A549 (cell line): ENCODE data around the gene C4orf33. TPM values are rescaled to one million over a fixed set of nuclear protein-coding genes. Genes with fewer than 3 reads are reported as not detected.

Experiments used
- ATAC-seq, 2 experiments: fragments of 200-7000 bp in 1 of 2; fragments of >200 bp in 1 of 2; cut with Nextera tagmentation in 1 of 2; cut with Tn5 transposase in 1 of 2; 3 replicates each; pipeline versions ENCODE4 v1.8.0 to v1.9.1; 2018 to 2020; ENCODE audit warnings: mild to moderate bottlenecking in 1 of 2, moderate library complexity in 1 of 2
- CTCF ChIA-PET: fragments of 300-600 bp; sonication (Branson Sonifier 250); formaldehyde crosslinking; extraction: SDS; loops from one replicate; lab custom pipeline; 2021; ENCODE audit warnings: antibody characterized with exemption, inconsistent platforms; lab: Yijun Ruan, JAX
- POLR2A ChIA-PET: fragments of 350-600 bp; formaldehyde crosslinking; extraction: SDS; loops from one replicate; lab custom pipeline; 2021; ENCODE audit warnings: antibody characterized with exemption, inconsistent platforms; lab: Yijun Ruan, JAX
- DNase-seq, 2 experiments: peaks; one replicate each; pipeline versions ENCODE4 v3.0.0 to v3.0.0-alpha.2; 2011 to 2016; ENCODE audit warnings: low read depth in 1 of 2, low spot score in 1 of 2
- FAIRE-seq: peaks from 2 replicates; lab custom pipeline; 2011; peaks lifted over from hg19 to GRCh38; lab: Jason Lieb, UNC
- H3K27ac ChIP-seq, 2 experiments: fragments of >200 bp; sonication (Bioruptor Twin); formaldehyde crosslinking; 3 replicates each; pipeline ENCODE4 v1.5.1; 2016 to 2017
- H3K4me1 ChIP-seq: fragments of >200 bp; sonication (Bioruptor Twin); formaldehyde crosslinking; 3 replicates; pipeline ENCODE4 v1.6.1; 2016
- H3K4me2 ChIP-seq: fragments of >200 bp; sonication (Bioruptor Twin); formaldehyde crosslinking; 3 replicates; pipeline ENCODE4 v1.6.1; 2016
- H3K4me3 ChIP-seq: fragments of >200 bp; sonication (Bioruptor Twin); formaldehyde crosslinking; 3 replicates; pipeline ENCODE4 v1.5.1; 2016
- H3K9me3 ChIP-seq: fragments of >200 bp; sonication (Bioruptor Twin); formaldehyde crosslinking; 3 replicates; pipeline ENCODE4 v1.6.1; 2016
- BCL3 ChIP-seq: fragments of >200 bp; sonication (Bioruptor Twin); formaldehyde crosslinking; IDR thresholded peaks from 3 replicates; pipeline ENCODE4 v1.6.1; 2016
- BHLHE40 ChIP-seq: IDR thresholded peaks from 2 replicates; pipeline ENCODE4 v1.6.1; 2012; ENCODE audit warnings: low read depth, low read length, inconsistent platforms
- CHD2 ChIP-seq: fragments of 150-350 bp; IDR thresholded peaks from 2 replicates; pipeline ENCODE4 v1.6.1; 2014; ENCODE audit warnings: low read length; ENCODE audit not compliant: partially characterized antibody
- CHD4 ChIP-seq: fragments of 200-600 bp; sonication (generic); IDR thresholded peaks from 2 replicates; pipeline ENCODE4 v1.6.1; 2016; ENCODE audit warnings: antibody characterized with exemption, mild to moderate bottlenecking, borderline replicate concordance
- CTCF ChIP-seq: fragments of >200 bp; sonication (Bioruptor Twin); formaldehyde crosslinking; IDR thresholded peaks from 3 replicates; pipeline ENCODE4 v1.5.1; 2016
- ELK1 ChIP-seq: fragments of 150-350 bp; IDR thresholded peaks from 2 replicates; pipeline ENCODE4 v1.6.1; 2014; ENCODE audit warnings: low read depth, mild to moderate bottlenecking, low read length
- ESRRA ChIP-seq: fragments of 150-350 bp; IDR thresholded peaks from 2 replicates; pipeline ENCODE4 v1.6.1; 2014; ENCODE audit warnings: mild to moderate bottlenecking, low read length, borderline replicate concordance
- FOXS1 ChIP-seq: fragments of 250-450 bp; sonication (Bioruptor Pico); IDR thresholded peaks from 2 replicates; pipeline ENCODE4 v1.5.0; 2020; ENCODE audit warnings: mild to moderate bottlenecking, moderate library complexity
- HMGXB4 ChIP-seq: fragments of 250-450 bp; sonication (Bioruptor Pico); IDR thresholded peaks from 2 replicates; pipeline ENCODE4 v1.5.0; 2021; ENCODE audit warnings: mild to moderate bottlenecking, moderate library complexity, borderline replicate concordance
- HOXB13 ChIP-seq: fragments of 250-450 bp; sonication (Bioruptor Pico); IDR thresholded peaks from 2 replicates; pipeline ENCODE4 v1.5.0; 2020; ENCODE audit warnings: low read depth, mild to moderate bottlenecking, moderate library complexity
- KDM1A ChIP-seq: fragments of 200-600 bp; sonication (generic); IDR thresholded peaks from 2 replicates; pipeline ENCODE4 v1.6.1; 2016; ENCODE audit warnings: low read depth, mild to moderate bottlenecking
- MAZ ChIP-seq: fragments of 150-350 bp; IDR thresholded peaks from 2 replicates; pipeline ENCODE4 v1.6.1; 2014; ENCODE audit warnings: antibody characterized with exemption, low read depth, low read length, borderline replicate concordance
- NR3C1 ChIP-seq: fragments of >200 bp; sonication (Bioruptor Twin); formaldehyde crosslinking; IDR thresholded peaks from 3 replicates; pipeline ENCODE4 v1.6.1; 2017
- PBX3 ChIP-seq: IDR thresholded peaks from 2 replicates; pipeline ENCODE4 v1.6.1; 2012
- POLR2A ChIP-seq: IDR thresholded peaks from 2 replicates; pipeline ENCODE4 v1.6.1; 2012; ENCODE audit warnings: mild to moderate bottlenecking, low read length
- RCOR1 ChIP-seq: fragments of 150-350 bp; IDR thresholded peaks from 2 replicates; pipeline ENCODE4 v1.6.1; 2014; ENCODE audit warnings: antibody characterized with exemption, low read length, low read depth
- TFCP2L1 ChIP-seq: fragments of 250-450 bp; sonication (Bioruptor Pico); IDR thresholded peaks from 2 replicates; pipeline ENCODE4 v1.5.0; 2021; ENCODE audit warnings: mild to moderate bottlenecking
- TP53 ChIP-seq: fragments of 250-450 bp; sonication (Bioruptor Pico); IDR thresholded peaks from 2 replicates; pipeline ENCODE4 v1.5.0; 2021; ENCODE audit warnings: mild to moderate bottlenecking, moderate library complexity
- ZC3H11A ChIP-seq: fragments of 450-650 bp; IDR thresholded peaks from 2 replicates; pipeline ENCODE4 v1.6.1; 2014; ENCODE audit warnings: antibody characterized with exemption, mild to moderate bottlenecking
- WGBS: methylation state at CpG from one replicate; pipeline ENCODE4 v1.1.6; 2017; ENCODE audit errors: missing lambda C conversion rate; 5-methylcytosine and 5-hydroxymethylcytosine counted together
- polyA plus RNA-seq, 4 experiments: library from polyadenylated mRNA; depleted of rRNA in 3 of 4; stranded (reverse); fragments of >200 nt; fragmentation: RNase III in 1 of 4; extraction: RNeasy Plus Mini Kit Qiagen cat#74134 plus additional on column Dnase treatment in 1 of 4; gene quantifications; 2 replicates in 3 of 4; 3 replicates in 1 of 4; pipeline ENCODE4 v1.2.3, GENCODE V29; 2011 to 2017

Gene C4orf33
- polyA plus RNA-seq, 2 of the 4 experiments (the other 2 are of a cell fraction) = 8.6 to 18.8 TPM

- CTCF ChIA-PET = no interaction called here
- peaks cover 5% of the 10 kb centered on the region; the same call in 2 of the 3 replicates for H3K4me1 ChIP-seq
- TF ChIP-seq MAZ (no peak), PBX3 (no peak), HOXB13 (CRISPR knock-in tag) (no peak), FOXS1 (CRISPR knock-in tag) (no peak), ESRRA (no peak), ZC3H11A (no peak), NR3C1 (no peak), POLR2A (no peak), TFCP2L1 (no peak), CHD4 (no peak), CTCF (no peak), KDM1A (no peak), CHD2 (no peak), TP53 (no peak)
- TF ChIP-seq, all 56 proteins: peak for 0
- WGBS = 93% methylated on average over 2 of the region's 2 CpGs
- DNase-seq = no peak
- H3K4me3 ChIP-seq = no peak overlapping the region
- H3K9me3 ChIP-seq = no peaks in the 10 kb centered on the region
- ATAC-seq = no peak
- POLR2A ChIA-PET = no interaction called here
- no peak for FAIRE-seq
- no peak overlapping the region for H3K4me2 ChIP-seq
- no peak overlapping the region for H3K27ac ChIP-seq
Measured at GRCh38 chr4:129087516-129087915, 8.4 kb upstream of the C4orf33 start.

- POLR2A ChIA-PET = interaction anchor here (1.4 kb wide), 1 partner anchor 230 kb away, joined by 3 read pairs; no protein-coding TSS in a partner anchor
- WGBS = 2% methylated on average over 11 of the region's 11 CpGs
- Histone ChIP-seq H3K4me2 (peak overlapping the region; percentile 85), H3K4me3 (peak overlapping the region; percentile 79), H3K27ac (peak overlapping the region; percentile 83 to 92), H3K4me1 (peaks cover 9% of the 10 kb centered on the region; the same call in 2 of the 3 replicates), H3K9me3 (no peaks in the 10 kb centered on the region)
- CTCF ChIA-PET = no interaction called here
- FAIRE-seq (no peak), DNase-seq (no peak), ATAC-seq (no peak)
- TF ChIP-seq HMGXB4 = no peak
- no peak for TF ChIP-seq BCL3
- TF ChIP-seq NR3C1 = no peak
- no peak for TF ChIP-seq ELK1
- TF ChIP-seq BHLHE40 = no peak
- no peak for TF ChIP-seq RCOR1
Measured at GRCh38 chr4:129092631-129093190, 3.2 kb upstream of the C4orf33 start.
